Activated naive CD4-positive, alpha-beta T cell treated with anti-CD3 and anti-CD28 coated beads for 36 hours (primary cell): Measurements from ENCODE around the gene RIPOR2. TPM values are rescaled to one million over a fixed set of nuclear protein-coding genes. Genes with fewer than 3 reads are reported as not detected.

Experiments
- CTCF ChIA-PET: fragments of 350-600 bp; sonication (Branson Sonifier 250); formaldehyde crosslinking; loops from one replicate; lab custom pipeline; 2021; ENCODE audit warnings: antibody characterized with exemption; lab: Charles Lee
- DNase-seq: peaks from one replicate; pipeline ENCODE4 v3.0.0-alpha.2; 2020
- H3K27ac Mint-ChIP-seq: one replicate; pipeline ENCODE4 v1.8.0; 2021; ENCODE audit warnings: mild to moderate bottlenecking, mixed read lengths
- H3K27me3 Mint-ChIP-seq: one replicate; pipeline ENCODE4 v1.8.0; 2021; ENCODE audit warnings: low read depth, mixed read lengths
- H3K36me3 Mint-ChIP-seq: one replicate; pipeline ENCODE4 v1.8.0; 2021; ENCODE audit warnings: low read depth, mixed read lengths
- H3K4me1 Mint-ChIP-seq: one replicate; pipeline ENCODE4 v1.8.0; 2021; ENCODE audit warnings: low read depth, mixed read lengths
- H3K4me3 Mint-ChIP-seq: one replicate; pipeline ENCODE4 v1.8.0; 2021; ENCODE audit warnings: mild to moderate bottlenecking, moderate library complexity, mixed read lengths
- H3K9me3 Mint-ChIP-seq: one replicate; pipeline ENCODE4 v1.8.0; 2021; ENCODE audit warnings: mixed read lengths
- intact Hi-C: fragments of 100-400 bp; cut with micrococcal nuclease; formaldehyde crosslinking; loops from one replicate; pipeline ENCODE4 v1.15.1; 2023
- total RNA-seq, 2 experiments: library from RNA; stranded (reverse); gene quantifications; one replicate each; pipeline ENCODE4 v1.2.3, GENCODE V29; 2021

Gene RIPOR2
- total RNA-seq, 2 experiments from 2014 or later = 111 to 116 TPM

DNA sequence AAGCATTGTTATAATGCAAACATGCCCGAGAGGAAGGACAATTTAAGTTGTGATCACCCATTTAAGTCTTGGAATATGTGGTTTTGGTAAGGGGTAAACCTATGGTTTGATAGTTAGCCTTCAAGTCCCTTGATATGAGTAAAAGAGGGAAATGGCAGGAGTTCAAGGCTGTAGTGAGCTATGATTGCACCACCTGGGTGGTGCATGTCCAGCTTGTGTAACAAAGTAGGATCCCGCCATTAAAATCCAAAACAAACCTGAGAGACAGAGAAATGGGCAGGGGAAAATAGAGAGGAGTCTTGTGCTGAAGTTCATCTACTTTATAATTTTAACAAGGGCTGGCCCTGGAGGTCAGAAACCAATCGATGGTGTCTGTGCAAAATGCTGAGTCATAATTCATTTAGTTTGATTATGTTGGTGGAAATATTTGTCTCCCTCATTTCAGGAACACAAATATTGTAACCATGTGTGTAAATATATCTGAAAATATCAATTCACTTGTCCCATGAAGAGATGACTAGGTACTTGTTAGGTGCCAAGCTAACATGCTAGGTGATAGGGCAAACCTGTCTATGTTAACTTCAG, 113.8 kb downstream of the RIPOR2 start:
- peaks cover 18% of the 10 kb centered on the region for H3K36me3 Mint-ChIP-seq

DNA sequence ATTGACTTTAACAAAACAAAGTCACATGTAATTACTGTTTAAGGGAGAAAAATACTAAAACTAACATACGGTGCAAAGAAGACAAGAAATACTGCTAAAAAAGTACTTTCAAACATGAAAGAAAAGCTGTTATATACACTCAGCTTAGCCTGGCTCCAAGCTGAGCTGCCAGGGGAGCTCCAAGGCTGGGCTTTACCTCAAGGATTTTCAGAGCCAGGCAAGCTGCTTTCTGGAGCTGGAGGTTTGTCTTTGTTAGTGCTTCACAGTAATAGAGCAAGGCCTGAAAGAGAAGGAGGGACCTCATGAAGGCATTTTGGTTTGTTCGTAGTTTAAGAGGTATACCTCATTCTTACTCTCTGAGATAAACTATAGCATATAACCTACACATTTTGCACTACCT, 117.4 kb downstream of the RIPOR2 start:
- intact Hi-C loops = no loop called here
- no peak for DNase-seq
- H3K36me3 Mint-ChIP-seq = peaks cover 12% of the 10 kb centered on the region
- CTCF ChIA-PET = interaction anchor here (0.8 kb wide), 2 partner anchors 8 to 199 kb away, joined by 3 read pairs; no protein-coding TSS in a partner anchor
- H3K27ac Mint-ChIP-seq = peak overlapping the region; percentile 61
- no peak overlapping the region for H3K4me3 Mint-ChIP-seq
- H3K9me3 Mint-ChIP-seq = no peaks in the 10 kb centered on the region
- H3K4me1 Mint-ChIP-seq = peaks cover 7% of the 10 kb centered on the region
- H3K27me3 Mint-ChIP-seq = no peaks in the 10 kb centered on the region

More for the DNA sequence above, 113.8 kb downstream of the RIPOR2 start:
- intact Hi-C loops = no loop called here
- Mint-ChIP-seq H3K4me3 (no peak overlapping the region), H3K9me3 (no peaks in the 10 kb centered on the region), H3K4me1 (peaks cover 7% of the 10 kb centered on the region), H3K27ac (peak overlapping the region; percentile 87), H3K27me3 (no peaks in the 10 kb centered on the region)
- CTCF ChIA-PET = interaction anchor here (0.9 to 2.2 kb wide), 5 partner anchors 8 to 196 kb away, joined by 3 to 5 read pairs (median 3); no protein-coding TSS in a partner anchor
- DNase-seq = no peak

GRCh38 chr6:24809728-24810127, 126.0 kb downstream of the RIPOR2 start:
- Mint-ChIP-seq H3K36me3 (peaks cover 16% of the 10 kb centered on the region), H3K9me3 (no peaks in the 10 kb centered on the region), H3K27me3 (no peaks in the 10 kb centered on the region), H3K27ac (no peak overlapping the region), H3K4me1 (peaks cover 2% of the 10 kb centered on the region), H3K4me3 (no peak overlapping the region)
- CTCF ChIA-PET = interaction anchor here (0.5 to 1.1 kb wide), 3 partner anchors 9 to 12 kb away, joined by 3 to 4 read pairs (median 3); no protein-coding TSS in a partner anchor
- intact Hi-C loops = no loop called here
- no peak for DNase-seq

- intact Hi-C loops = no loop called here
- H3K4me1 Mint-ChIP-seq = peaks cover 2% of the 10 kb centered on the region
- H3K9me3 Mint-ChIP-seq = no peaks in the 10 kb centered on the region
- CTCF ChIA-PET = interaction anchor here (0.7 to 1.6 kb wide), 2 partner anchors 17 to 33 kb away, joined by 3 to 4 read pairs; partner anchors contain the start of gene GMNN
- H3K4me3 Mint-ChIP-seq = no peak overlapping the region
- H3K27me3 Mint-ChIP-seq = no peaks in the 10 kb centered on the region
- H3K36me3 Mint-ChIP-seq = peaks cover 18% of the 10 kb centered on the region
- no peak overlapping the region for H3K27ac Mint-ChIP-seq
- DNase-seq = no peak
These were observed 128.2 kb downstream of the RIPOR2 start for GRCh38 chr6:24807584-24807983.

DNA sequence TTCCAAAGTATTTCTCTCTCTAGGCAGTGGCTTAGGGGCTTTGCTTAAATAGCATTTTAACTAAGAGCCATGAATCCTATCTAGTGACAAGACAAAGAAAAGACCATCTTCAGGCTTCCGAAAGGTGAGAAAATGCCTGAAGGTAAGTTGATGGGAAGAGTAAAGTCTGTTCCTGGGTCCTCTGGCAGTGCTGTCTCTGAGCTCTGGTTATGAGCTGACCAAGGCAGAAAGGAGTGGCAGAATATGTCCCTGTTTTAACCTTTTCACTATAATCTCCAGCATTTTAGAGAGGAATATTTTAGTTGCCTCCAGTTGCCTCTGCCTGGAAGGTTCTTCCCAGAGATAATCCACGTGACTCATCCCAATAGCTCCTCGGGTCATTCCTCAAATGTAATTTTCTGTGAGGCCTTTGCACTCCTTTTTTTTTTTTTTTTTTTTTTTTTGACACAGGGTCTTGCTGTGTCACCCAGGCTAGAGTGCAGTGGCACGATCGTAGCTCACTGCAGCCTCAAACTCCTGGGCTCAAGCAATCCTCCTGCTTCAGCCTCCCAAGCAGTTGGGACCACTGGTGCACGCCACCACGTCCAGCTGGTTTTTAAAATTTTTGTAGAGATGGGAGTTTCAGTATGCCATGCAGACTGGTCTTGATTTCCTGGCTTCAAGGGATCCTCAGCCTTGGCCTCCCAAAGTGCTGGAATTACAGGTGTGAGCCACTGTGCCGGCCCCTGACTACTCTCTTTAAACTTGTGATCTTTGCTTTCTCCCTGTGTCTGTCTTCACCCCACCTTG, 133.3 kb downstream of the RIPOR2 start:
- no peak for DNase-seq
- CTCF ChIA-PET = interaction anchor here (0.8 kb wide), 1 partner anchor 25 kb away, joined by 3 read pairs; no protein-coding TSS in a partner anchor
- peaks cover 9% of the 10 kb centered on the region for H3K36me3 Mint-ChIP-seq
- intact Hi-C loops = no loop called here
- H3K9me3 Mint-ChIP-seq = no peaks in the 10 kb centered on the region
- H3K4me3 Mint-ChIP-seq = no peak overlapping the region
- no peak overlapping the region for H3K27ac Mint-ChIP-seq
- H3K4me1 Mint-ChIP-seq = peaks cover 16% of the 10 kb centered on the region
- H3K27me3 Mint-ChIP-seq = no peaks in the 10 kb centered on the region

- Mint-ChIP-seq H3K27ac (no peak overlapping the region), H3K4me3 (no peak overlapping the region), H3K9me3 (no peaks in the 10 kb centered on the region), H3K4me1 (peaks cover 34% of the 10 kb centered on the region), H3K36me3 (peaks cover 4% of the 10 kb centered on the region), H3K27me3 (no peaks in the 10 kb centered on the region)
- intact Hi-C loops = no loop called here
- no peak for DNase-seq
- CTCF ChIA-PET = interaction anchor here (1.0 kb wide), 1 partner anchor 271 kb away, joined by 3 read pairs; no protein-coding TSS in a partner anchor
These were observed 136.2 kb downstream of the RIPOR2 start for GRCh38 chr6:24799541-24799915.

DNA sequence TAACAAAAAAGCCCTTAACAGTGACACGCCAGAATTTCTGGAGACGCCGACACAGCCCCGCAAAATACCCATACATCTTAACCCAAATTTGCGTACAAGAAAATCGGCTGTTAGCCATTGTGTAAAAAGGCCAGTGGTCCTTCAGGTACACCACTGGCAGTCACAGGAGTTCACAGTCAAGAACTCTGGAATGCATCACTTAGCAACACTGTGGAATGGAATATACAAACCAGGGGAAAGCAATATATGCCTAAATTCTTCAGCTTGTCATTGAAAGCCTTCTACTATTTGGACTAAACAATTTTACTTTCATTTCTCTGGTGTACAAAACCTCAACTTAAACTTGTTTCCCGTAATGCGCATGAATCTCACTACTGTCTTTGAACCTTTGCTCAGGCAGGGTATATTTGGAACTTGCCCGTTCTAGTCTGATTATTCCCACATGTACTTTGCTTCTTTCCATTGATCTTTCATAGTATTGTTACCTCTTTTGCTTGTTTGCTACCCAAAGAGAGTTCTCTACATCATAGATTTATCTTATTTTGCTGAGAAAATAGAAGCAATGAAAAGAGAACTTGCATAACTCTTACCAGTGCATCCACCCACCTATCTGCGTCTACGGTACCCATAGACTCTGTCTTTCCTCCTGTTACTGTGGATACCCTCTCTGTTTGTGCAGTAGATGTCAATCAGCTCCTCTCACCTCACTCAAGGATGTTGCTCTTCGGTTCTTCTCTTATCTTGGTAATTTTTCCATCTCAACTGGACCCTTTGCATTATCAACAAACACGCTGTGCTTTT, 136.8 kb downstream of the RIPOR2 start, which contains the start of gene ARMH2:
ARMH2 (minus strand) TSS at position 178 of the 801 bp plus-strand sequence; CDS start at position 118, 60 bp downstream.
- DNase-seq = no peak
- H3K36me3 Mint-ChIP-seq = peaks cover 4% of the 10 kb centered on the region
- intact Hi-C loops = no loop called here
- H3K4me3 Mint-ChIP-seq = no peak within 1 kb of the TSS
- CTCF ChIA-PET = interaction anchor here (1.0 to 1.2 kb wide), 2 partner anchors 93 to 272 kb away, joined by 3 read pairs; no protein-coding TSS in a partner anchor
- no peaks in the 10 kb centered on the region for H3K9me3 Mint-ChIP-seq
- H3K27ac Mint-ChIP-seq = no peak within 1 kb of the TSS
- peaks cover 34% of the 10 kb centered on the region for H3K4me1 Mint-ChIP-seq
- H3K27me3 Mint-ChIP-seq = no peaks in the 10 kb centered on the region

DNA sequence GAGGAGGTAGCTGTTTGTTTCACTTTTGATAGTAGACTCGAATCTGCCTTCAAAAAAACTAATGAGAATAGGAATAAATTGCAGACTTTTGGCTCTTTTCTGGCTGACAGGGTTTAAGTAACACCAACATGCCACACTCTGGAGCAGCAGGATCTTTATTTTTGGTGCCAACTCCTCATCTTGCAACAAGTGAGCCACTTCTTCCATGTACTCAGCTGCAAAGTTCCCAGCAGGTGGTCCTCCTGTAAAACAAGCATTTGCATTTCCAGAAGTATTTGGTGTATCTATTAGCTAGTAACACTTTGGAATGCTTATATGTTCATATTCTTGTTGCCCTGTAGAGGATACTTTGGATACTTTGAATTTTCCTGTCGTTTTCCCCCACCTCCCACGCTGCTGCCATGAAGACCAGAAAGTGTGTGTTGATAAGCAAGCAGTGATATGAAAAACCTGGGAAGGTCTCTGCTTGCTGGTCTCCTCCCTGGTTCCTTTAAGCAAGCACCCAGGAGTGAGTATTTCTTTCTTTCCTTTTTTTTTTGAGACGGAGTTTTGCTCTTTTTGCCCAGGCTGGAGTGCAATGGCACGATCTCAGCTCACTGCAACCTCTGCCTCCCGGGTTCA, 138.1 kb downstream of the RIPOR2 start:
- H3K36me3 Mint-ChIP-seq = peaks cover 2% of the 10 kb centered on the region
- intact Hi-C loops = no loop called here
- CTCF ChIA-PET = interaction anchor here (1.2 kb wide), 1 partner anchor 92 kb away, joined by 3 read pairs; no protein-coding TSS in a partner anchor

GRCh38 chr6:24796616-24797290, 139.0 kb downstream of the RIPOR2 start:
- Mint-ChIP-seq H3K9me3 (no peaks in the 10 kb centered on the region), H3K4me1 (peaks cover 34% of the 10 kb centered on the region), H3K27me3 (no peaks in the 10 kb centered on the region), H3K27ac (no peak overlapping the region), H3K36me3 (peaks cover 3% of the 10 kb centered on the region), H3K4me3 (no peak overlapping the region)
- DNase-seq = no peak
- CTCF ChIA-PET = interaction anchor here (0.6 to 1.4 kb wide), 2 partner anchors 8 to 302 kb away, joined by 3 to 4 read pairs; partner anchors contain the start of gene ALDH5A1
- intact Hi-C loops = no loop called here

More for the DNA sequence above, 138.1 kb downstream of the RIPOR2 start:
- H3K4me3 Mint-ChIP-seq = no peak overlapping the region
- DNase-seq = no peak
- no peaks in the 10 kb centered on the region for H3K27me3 Mint-ChIP-seq
- peaks cover 34% of the 10 kb centered on the region for H3K4me1 Mint-ChIP-seq
- H3K27ac Mint-ChIP-seq = no peak overlapping the region
- H3K9me3 Mint-ChIP-seq = no peaks in the 10 kb centered on the region

GRCh38 chr6:24795106-24795505, 140.7 kb downstream of the RIPOR2 start:
- Mint-ChIP-seq H3K27ac (no peak overlapping the region), H3K27me3 (no peaks in the 10 kb centered on the region), H3K4me1 (peaks cover 34% of the 10 kb centered on the region), H3K9me3 (no peaks in the 10 kb centered on the region), H3K36me3 (peaks cover 3% of the 10 kb centered on the region), H3K4me3 (no peak overlapping the region)
- no peak for DNase-seq
- intact Hi-C loops = no loop called here
- CTCF ChIA-PET = no interaction called here
